GM12878 (cell line): Measurements from ENCODE around the gene OTUD5. TPM values are rescaled to one million over a fixed set of nuclear protein-coding genes. Genes with fewer than 3 reads are reported as not detected.

Experiments used
- ATF2 ChIP-seq: IDR thresholded peaks from 2 replicates; pipeline ENCODE4 v1.6.1; 2012; ENCODE audit warnings: low read length, inconsistent platforms
- BHLHE40 ChIP-seq, 2 experiments: fragments of 450-650 bp in 1 of 2; IDR thresholded peaks; 2 replicates each; pipeline ENCODE4 v1.6.1; 2011 to 2017; ENCODE audit warnings: low read depth in 2 of 2, borderline replicate concordance in 1 of 2, improper control_type of control experiment in 1 of 2, low read length in 1 of 2, mild to moderate bottlenecking in 1 of 2
- DPF2 ChIP-seq: fragments of 450-650 bp; IDR thresholded peaks from 2 replicates; pipeline ENCODE4 v1.6.1; 2017; ENCODE audit warnings: mild to moderate bottlenecking
- E2F4 ChIP-seq: IDR thresholded peaks from 2 replicates; pipeline ENCODE4 v1.6.1; 2012; ENCODE audit warnings: low read depth, low read length, improper control_type of control experiment
- ESRRA ChIP-seq: IDR thresholded peaks from 2 replicates; pipeline ENCODE4 v1.6.1; 2012; ENCODE audit warnings: mild to moderate bottlenecking, low read length, improper control_type of control experiment
- ETV6 ChIP-seq, 2 experiments: fragments of 450-650 bp in 1 of 2; IDR thresholded peaks in 1 of 2; conservative IDR thresholded peaks in 1 of 2; 2 replicates each; pipeline ENCODE4 v1.6.1; 2014; ENCODE audit warnings: antibody characterized with exemption in 1 of 2, borderline replicate concordance in 1 of 2, low read depth in 1 of 2, mild to moderate bottlenecking in 1 of 2, moderate library complexity in 1 of 2
- HCFC1 ChIP-seq: fragments of 150-350 bp; IDR thresholded peaks from 2 replicates; pipeline ENCODE4 v1.6.1; 2014; ENCODE audit warnings: low read length
- HDAC6 ChIP-seq: fragments of 200-600 bp; sonication (generic); IDR thresholded peaks from one replicate; pipeline ENCODE4 v1.8.0; 2017; ENCODE audit warnings: antibody characterized with exemption; ENCODE audit not compliant: unreplicated experiment
- HSF1 ChIP-seq: fragments of 150-350 bp; IDR thresholded peaks from 2 replicates; pipeline ENCODE4 v1.6.1; 2014; ENCODE audit warnings: mild to moderate bottlenecking, low read depth, low read length
- IRF3 ChIP-seq: fragments of 450-650 bp; IDR thresholded peaks from 2 replicates; pipeline ENCODE4 v1.6.1; 2014; ENCODE audit warnings: mild to moderate bottlenecking
- MYB ChIP-seq: fragments of 150-350 bp; IDR thresholded peaks from 2 replicates; pipeline ENCODE4 v1.6.1; 2014; ENCODE audit warnings: mild to moderate bottlenecking, low read depth, low read length, borderline replicate concordance
- MYC ChIP-seq: IDR thresholded peaks from 2 replicates; pipeline ENCODE4 v1.6.1; 2011; ENCODE audit warnings: mild to moderate bottlenecking, low read length, moderate library complexity, inconsistent platforms; ENCODE audit not compliant: insufficient read depth, insufficient replicate concordance, insufficient read length, severe bottlenecking
- REST ChIP-seq: IDR thresholded peaks from 2 replicates; pipeline ENCODE4 v1.6.1; 2012; ENCODE audit warnings: mild to moderate bottlenecking, low read depth, low read length
- TARDBP ChIP-seq: IDR thresholded peaks from 2 replicates; pipeline ENCODE4 v1.6.1; 2016; ENCODE audit warnings: borderline replicate concordance
- TBL1XR1 ChIP-seq: IDR thresholded peaks from 2 replicates; pipeline ENCODE4 v1.6.1; 2012; ENCODE audit warnings: low read depth, low read length, improper control_type of control experiment
- TCF3 ChIP-seq: IDR thresholded peaks from 2 replicates; pipeline ENCODE4 v1.6.1; 2012; ENCODE audit warnings: low read depth, mild to moderate bottlenecking, low read length, borderline replicate concordance; ENCODE audit not compliant: insufficient read depth
- ZBED1 ChIP-seq: IDR thresholded peaks from 2 replicates; pipeline ENCODE4 v1.6.1; 2016; ENCODE audit warnings: borderline replicate concordance
- ZNF274 ChIP-seq: IDR thresholded peaks from one replicate; pipeline ENCODE4 v1.8.0; 2011; ENCODE audit not compliant: insufficient read length, insufficient read depth
- polyA plus RNA-seq, 11 experiments: library from polyadenylated mRNA; depleted of rRNA in 4 of 11; unstranded in 6 of 11; stranded (reverse) in 5 of 11; fragments of >200 nt; fragmentation: Nextera tagmentation in 4 of 11; fragmentation: Illumina TruSeq in 1 of 11; extraction: Ambion mirVana in 4 of 11; extraction: Trizol in 1 of 11; gene quantifications; 1 replicate in 1 of 11; 2 replicates in 10 of 11; pipeline versions ENCODE4 v1.2.1 to v1.2.3, GENCODE V29; 2011 to 2016; ENCODE audit warnings: inconsistent platforms in 2 of 11, missing spikeins in 2 of 11, low read depth in 1 of 11
- total RNA-seq, 4 experiments: library from RNA; depleted of rRNA in 3 of 4; stranded (reverse); fragments of >200 nt in 3 of 4; fragmentation: Illumina TruSeq in 1 of 4; extraction: Trizol in 1 of 4; gene quantifications; 2 replicates each; pipeline versions ENCODE4 v1.2.1 to v1.2.3, GENCODE V29; 2013 to 2021

The OTUD5 gene
- total and polyA plus RNA-seq, 10 of the 15 experiments (the other 5 are each of a cell fraction or from before 2014, with no cell fraction given): 2.0 to 50.3 (median 22.7) TPM

- TF ChIP-seq ZBED1 (peak; percentile 24; the same call in 1 of the 2 replicates), TARDBP (no peak), HSF1 (0 out of 2 replicates have a peak, but pooled peaks have one; percentile 66), BHLHE40 (IDR thresholded peaks at IDR 0.05; ENCODE audit: borderline replicate concordance in 1 of 2, low read depth in 2 of 2, low read length in 1 of 2) (peak; percentile 96), ESRRA (no peak), REST (peak; percentile 9; the same call in 1 of the 2 replicates), DPF2 (peak; percentile 87), E2F4 (no peak), TCF3 (peak; percentile 80), HCFC1 (no peak; the same call in 1 of the 2 replicates), ZNF274 (no peak), IRF3 (no peak), ETV6 (conservative IDR thresholded peaks at IDR 0.05 in 1 of 2, IDR thresholded peaks at IDR 0.05 in 1 of 2; ENCODE audit: borderline replicate concordance in 1 of 2, low read depth in 1 of 2) (peak in 1 of 2 experiments; percentile 62; a peak in 1 of 4 replicates), MYB (no peak), ATF2 (peak; percentile 75), TBL1XR1 (peak; percentile 100), HDAC6 (no peak), MYC (no peak)
Observed at GRCh38 chrX:48937054-48937907, 20.1 kb downstream of the OTUD5 start (continued).
